Keratinocyte (primary cell): ENCODE results near the gene LRRC17.

Experiments
- EZH2 ChIP-seq: IDR thresholded peaks from one replicate; pipeline ENCODE4 v1.6.1; 2012; ENCODE audit warnings: inconsistent platforms, mild to moderate bottlenecking, low read length, moderate library complexity
- TF ChIP-seq, protein P1 (sequence below), 3 experiments: IDR thresholded peaks in 1 of 3; conservative IDR thresholded peaks in 1 of 3; optimal IDR thresholded peaks in 1 of 3; 2 replicates in 2 of 3; 3 replicates in 1 of 3; pipeline versions ENCODE3 to v1.5.1; 2011; ENCODE audit warnings: low read length in 3 of 3, mild to moderate bottlenecking in 3 of 3, moderate library complexity in 2 of 3, control low read depth in 1 of 3, inconsistent platforms in 1 of 3; ENCODE audit not compliant: insufficient read depth in 2 of 3; ENCODE audit errors: extremely low read depth in 1 of 3

DNA sequence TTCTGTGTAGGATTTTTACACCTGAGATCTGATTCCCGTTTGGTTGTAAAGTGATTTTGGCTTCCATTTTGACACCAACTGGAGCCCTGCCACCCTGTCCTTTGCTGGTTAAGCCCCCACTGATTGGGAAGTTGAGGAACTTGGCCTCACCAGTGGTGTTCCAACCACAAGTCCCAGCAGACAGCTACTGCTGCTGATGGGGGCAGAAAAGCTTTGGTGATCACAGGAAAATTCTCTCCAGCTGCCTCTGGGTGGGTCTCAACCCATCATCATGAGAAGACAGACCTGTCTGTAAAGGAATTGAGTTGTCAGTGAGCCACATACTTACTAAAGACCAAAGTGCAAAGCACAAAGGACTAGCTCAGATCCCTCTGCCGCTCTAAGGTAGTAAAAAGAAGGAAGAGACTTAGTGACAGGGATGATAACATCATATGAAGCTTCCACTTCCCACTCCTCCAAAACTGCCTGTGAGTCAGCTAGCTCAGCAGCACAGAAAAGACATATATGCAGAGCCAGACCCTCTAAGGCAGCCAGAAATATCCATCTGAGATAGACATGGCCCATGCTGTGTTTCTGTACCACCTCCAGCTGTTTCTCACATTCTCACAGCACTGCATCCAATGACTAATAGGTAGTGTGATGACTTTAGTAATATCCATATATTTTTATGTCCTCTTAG is 22.4 kb upstream of the LRRC17 start:
- TF ChIP-seq, protein P1, sequence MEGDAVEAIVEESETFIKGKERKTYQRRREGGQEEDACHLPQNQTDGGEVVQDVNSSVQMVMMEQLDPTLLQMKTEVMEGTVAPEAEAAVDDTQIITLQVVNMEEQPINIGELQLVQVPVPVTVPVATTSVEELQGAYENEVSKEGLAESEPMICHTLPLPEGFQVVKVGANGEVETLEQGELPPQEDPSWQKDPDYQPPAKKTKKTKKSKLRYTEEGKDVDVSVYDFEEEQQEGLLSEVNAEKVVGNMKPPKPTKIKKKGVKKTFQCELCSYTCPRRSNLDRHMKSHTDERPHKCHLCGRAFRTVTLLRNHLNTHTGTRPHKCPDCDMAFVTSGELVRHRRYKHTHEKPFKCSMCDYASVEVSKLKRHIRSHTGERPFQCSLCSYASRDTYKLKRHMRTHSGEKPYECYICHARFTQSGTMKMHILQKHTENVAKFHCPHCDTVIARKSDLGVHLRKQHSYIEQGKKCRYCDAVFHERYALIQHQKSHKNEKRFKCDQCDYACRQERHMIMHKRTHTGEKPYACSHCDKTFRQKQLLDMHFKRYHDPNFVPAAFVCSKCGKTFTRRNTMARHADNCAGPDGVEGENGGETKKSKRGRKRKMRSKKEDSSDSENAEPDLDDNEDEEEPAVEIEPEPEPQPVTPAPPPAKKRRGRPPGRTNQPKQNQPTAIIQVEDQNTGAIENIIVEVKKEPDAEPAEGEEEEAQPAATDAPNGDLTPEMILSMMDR (optimal IDR thresholded peaks at IDR 0.05 in 1 of 3, IDR thresholded peaks at IDR 0.05 in 1 of 3, conservative IDR thresholded peaks at IDR 0.05 in 1 of 3; ENCODE audit: extremely low read depth in 1 of 3, insufficient read depth in 2 of 3, low read length in 3 of 3): no peak
- TF ChIP-seq EZH2: no peak
